ENCODE results near the gene DRAM2. TPM values are rescaled to one million over a fixed set of nuclear protein-coding genes. Genes with fewer than 3 reads are reported as not detected.

DRAM2 gene
- total and polyA plus RNA-seq, 9 of the 15 experiments (the other 6 are each of a cell fraction or from before 2014, with no cell fraction given), result 29.0 to 161 (median 53.5) TPM

DNA sequence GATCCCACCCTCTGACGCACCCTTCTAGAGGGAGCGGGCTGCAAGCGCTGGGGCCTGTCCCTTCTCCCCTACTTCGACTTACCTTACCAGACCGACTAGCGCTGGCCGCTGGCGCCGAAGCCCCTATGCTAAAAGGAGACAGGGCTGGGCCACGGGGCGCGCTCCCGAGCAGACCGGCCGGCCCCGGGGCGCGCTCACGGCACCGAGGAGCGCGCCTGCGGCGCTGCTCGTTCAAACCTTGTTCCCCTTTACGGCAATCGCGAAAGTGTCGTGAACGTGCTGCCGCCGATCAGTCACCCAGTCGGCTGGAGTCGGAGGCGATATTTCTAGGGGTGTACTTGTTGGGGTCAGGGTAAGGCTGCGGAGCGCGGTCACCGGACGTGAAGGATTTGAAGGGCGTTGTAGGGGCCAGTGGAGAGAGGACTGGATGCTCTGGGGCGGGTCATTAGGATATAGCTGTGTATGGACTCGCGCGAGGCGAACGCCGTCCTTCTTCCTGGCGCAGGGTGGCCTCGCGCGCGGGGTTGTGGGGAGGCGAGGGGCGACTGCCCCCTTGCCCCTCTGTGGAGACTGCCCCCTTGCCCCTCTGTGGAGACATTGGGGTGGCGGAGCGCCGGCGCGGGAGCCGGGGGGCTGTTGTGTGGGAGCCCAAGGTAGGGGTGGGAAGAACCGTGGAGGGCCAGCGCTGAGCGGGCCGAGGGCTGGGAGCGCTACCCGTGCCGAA lies at the start of gene DRAM2, which contains the start of gene CEPT1 (continued):
- TF ChIP-seq POLR3G (IDR thresholded peaks at IDR 0.05; ENCODE audit: extremely low read depth, insufficient read length, insufficient replicate concordance), result no peak
- TF ChIP-seq NCOA2 (IDR thresholded peaks at IDR 0.05; ENCODE audit: partially characterized antibody in 2 of 2), result no peak
- no peak for TF ChIP-seq CBFA2T3 (IDR thresholded peaks at IDR 0.05)
- TF ChIP-seq BMI1 (IDR thresholded peaks at IDR 0.05; ENCODE audit: low read length), result no peak
- TF ChIP-seq PTTG1 (tag; IDR thresholded peaks at IDR 0.05; ENCODE audit: low read depth), result no peak
- TF ChIP-seq KAT8 (IDR thresholded peaks at IDR 0.05; ENCODE audit: low read depth), result no peak
- TF ChIP-seq SRSF3 (IDR thresholded peaks at IDR 0.05; ENCODE audit: insufficient read depth, low read length), result no peak
- TF ChIP-seq ZZZ3 (IDR thresholded peaks at IDR 0.05), result no peak
- TF ChIP-seq NFATC3 (IDR thresholded peaks at IDR 0.05), result no peak
- TF ChIP-seq CEBPG (CRISPR knock-in tag; IDR thresholded peaks at IDR 0.05), result no peak
- TF ChIP-seq CEBPG (tag; conservative IDR thresholded peaks at IDR 0.05 in 1 of 2, IDR thresholded peaks at IDR 0.05 in 1 of 2), result no peak
- TF ChIP-seq, protein P1, sequence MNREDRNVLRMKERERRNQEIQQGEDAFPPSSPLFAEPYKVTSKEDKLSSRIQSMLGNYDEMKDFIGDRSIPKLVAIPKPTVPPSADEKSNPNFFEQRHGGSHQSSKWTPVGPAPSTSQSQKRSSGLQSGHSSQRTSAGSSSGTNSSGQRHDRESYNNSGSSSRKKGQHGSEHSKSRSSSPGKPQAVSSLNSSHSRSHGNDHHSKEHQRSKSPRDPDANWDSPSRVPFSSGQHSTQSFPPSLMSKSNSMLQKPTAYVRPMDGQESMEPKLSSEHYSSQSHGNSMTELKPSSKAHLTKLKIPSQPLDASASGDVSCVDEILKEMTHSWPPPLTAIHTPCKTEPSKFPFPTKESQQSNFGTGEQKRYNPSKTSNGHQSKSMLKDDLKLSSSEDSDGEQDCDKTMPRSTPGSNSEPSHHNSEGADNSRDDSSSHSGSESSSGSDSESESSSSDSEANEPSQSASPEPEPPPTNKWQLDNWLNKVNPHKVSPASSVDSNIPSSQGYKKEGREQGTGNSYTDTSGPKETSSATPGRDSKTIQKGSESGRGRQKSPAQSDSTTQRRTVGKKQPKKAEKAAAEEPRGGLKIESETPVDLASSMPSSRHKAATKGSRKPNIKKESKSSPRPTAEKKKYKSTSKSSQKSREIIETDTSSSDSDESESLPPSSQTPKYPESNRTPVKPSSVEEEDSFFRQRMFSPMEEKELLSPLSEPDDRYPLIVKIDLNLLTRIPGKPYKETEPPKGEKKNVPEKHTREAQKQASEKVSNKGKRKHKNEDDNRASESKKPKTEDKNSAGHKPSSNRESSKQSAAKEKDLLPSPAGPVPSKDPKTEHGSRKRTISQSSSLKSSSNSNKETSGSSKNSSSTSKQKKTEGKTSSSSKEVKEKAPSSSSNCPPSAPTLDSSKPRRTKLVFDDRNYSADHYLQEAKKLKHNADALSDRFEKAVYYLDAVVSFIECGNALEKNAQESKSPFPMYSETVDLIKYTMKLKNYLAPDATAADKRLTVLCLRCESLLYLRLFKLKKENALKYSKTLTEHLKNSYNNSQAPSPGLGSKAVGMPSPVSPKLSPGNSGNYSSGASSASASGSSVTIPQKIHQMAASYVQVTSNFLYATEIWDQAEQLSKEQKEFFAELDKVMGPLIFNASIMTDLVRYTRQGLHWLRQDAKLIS (CRISPR knock-in tag; IDR thresholded peaks at IDR 0.05), result no peak
- TF ChIP-seq, protein P2, sequence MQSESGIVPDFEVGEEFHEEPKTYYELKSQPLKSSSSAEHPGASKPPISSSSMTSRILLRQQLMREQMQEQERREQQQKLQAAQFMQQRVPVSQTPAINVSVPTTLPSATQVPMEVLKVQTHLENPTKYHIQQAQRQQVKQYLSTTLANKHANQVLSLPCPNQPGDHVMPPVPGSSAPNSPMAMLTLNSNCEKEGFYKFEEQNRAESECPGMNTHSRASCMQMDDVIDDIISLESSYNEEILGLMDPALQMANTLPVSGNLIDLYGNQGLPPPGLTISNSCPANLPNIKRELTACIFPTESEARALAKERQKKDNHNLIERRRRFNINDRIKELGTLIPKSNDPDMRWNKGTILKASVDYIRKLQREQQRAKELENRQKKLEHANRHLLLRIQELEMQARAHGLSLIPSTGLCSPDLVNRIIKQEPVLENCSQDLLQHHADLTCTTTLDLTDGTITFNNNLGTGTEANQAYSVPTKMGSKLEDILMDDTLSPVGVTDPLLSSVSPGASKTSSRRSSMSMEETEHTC (IDR thresholded peaks at IDR 0.05), result peak; percentile 16; the same call in 1 of the 2 replicates
- TF ChIP-seq KDM4B (IDR thresholded peaks at IDR 0.05; ENCODE audit: borderline replicate concordance in 2 of 2, low read depth in 1 of 2), result no peak
- TF ChIP-seq ETV6 (IDR thresholded peaks at IDR 0.05; ENCODE audit: borderline replicate concordance in 1 of 2, low read depth in 2 of 2, low read length in 1 of 2), result no peak
- no peak for TF ChIP-seq ETV6 (CRISPR knock-in tag; IDR thresholded peaks at IDR 0.05; ENCODE audit: borderline replicate concordance)
- TF ChIP-seq PCBP1 (IDR thresholded peaks at IDR 0.05; ENCODE audit: low read depth, low read length, poor library complexity, severe bottlenecking), result no peak
- TF ChIP-seq CREB1 (IDR thresholded peaks at IDR 0.05), result no peak; the same call in 1 of the 2 replicates
- no peak for TF ChIP-seq CREB1 (CRISPR knock-in tag; IDR thresholded peaks at IDR 0.05)
- peak; percentile 22 for TF ChIP-seq ELF4 (CRISPR knock-in tag; IDR thresholded peaks at IDR 0.05)
- TF ChIP-seq ZNF134 (CRISPR knock-in tag; conservative IDR thresholded peaks at IDR 0.05), result no peak
- TF ChIP-seq POLR3A (IDR thresholded peaks at IDR 0.05; ENCODE audit: borderline replicate concordance, extremely low read depth, insufficient read depth, insufficient read length), result no peak
- TF ChIP-seq TCF3 (CRISPR knock-in tag; IDR thresholded peaks at IDR 0.05), result peak; percentile 37
- TF ChIP-seq CBFB (CRISPR knock-in tag; IDR thresholded peaks at IDR 0.05), result no peak
- TF ChIP-seq HDAC8 (tag; IDR thresholded peaks at IDR 0.05), result 0 out of 2 replicates have a peak, but pooled peaks have one; percentile 38

Data from K562 (cell line).